ENCODE measurements around the gene GRK1.

GRK1 gene

GRCh38 chr13:113648216-113648610 is 18.8 kb upstream of the GRK1 start:
- H3K36me3 ChIP-seq (ENCODE audit: low read length), result no peaks in the 10 kb centered on the region
- no peak overlapping the region for H3K4me3 ChIP-seq (ENCODE audit: insufficient read depth, low read length, poor library complexity, severe bottlenecking)
- no peak overlapping the region for H3K9ac ChIP-seq (ENCODE audit: low read length)
- peaks cover 8% of the 10 kb centered on the region; the same call in 1 of the 2 replicates for H3F3A ChIP-seq (ENCODE audit: insufficient read depth)
- no peaks in the 10 kb centered on the region for H3K27me3 ChIP-seq (ENCODE audit: low read length)
- no peak for TF ChIP-seq CTCF (IDR thresholded peaks at IDR 0.05; ENCODE audit: insufficient read depth, low read length, poor library complexity, severe bottlenecking)
- TF ChIP-seq EZH2phosphoT487 (conservative IDR thresholded peaks at IDR 0.05; ENCODE audit: low read length), result no peak
- no peaks in the 10 kb centered on the region for H3K79me2 ChIP-seq (ENCODE audit: insufficient read depth, low read length)
- no peaks in the 10 kb centered on the region for H3K9me2 ChIP-seq (replicated peaks; ENCODE audit: insufficient read depth, low read length)
- H4K20me1 ChIP-seq (ENCODE audit: low read depth, low read length), result no peaks in the 10 kb centered on the region
- H3K9me3 ChIP-seq (ENCODE audit: insufficient read depth, low read length), result no peaks in the 10 kb centered on the region
- no peak overlapping the region for H3K4me2 ChIP-seq (ENCODE audit: low read depth, low read length, poor library complexity, severe bottlenecking)
- no peak overlapping the region for H3K27ac ChIP-seq (ENCODE audit: low read depth, low read length)
- no peak overlapping the region for H2AFZ ChIP-seq (ENCODE audit: low read depth, low read length, severe bottlenecking)

- no peaks in the 10 kb centered on the region for H3K27me3 ChIP-seq (ENCODE audit: low read length)
- H4K20me1 ChIP-seq (ENCODE audit: low read depth, low read length), result no peaks in the 10 kb centered on the region
- H3K9ac ChIP-seq (ENCODE audit: low read length), result no peak overlapping the region
- no peaks in the 10 kb centered on the region for H3K9me2 ChIP-seq (replicated peaks; ENCODE audit: insufficient read depth, low read length)
- H3K4me2 ChIP-seq (ENCODE audit: low read depth, low read length, poor library complexity, severe bottlenecking), result no peak overlapping the region
- TF ChIP-seq EZH2phosphoT487 (conservative IDR thresholded peaks at IDR 0.05; ENCODE audit: low read length) (no peak), CTCF (IDR thresholded peaks at IDR 0.05; ENCODE audit: insufficient read depth, low read length, poor library complexity, severe bottlenecking) (no peak)
- no peaks in the 10 kb centered on the region for H3K79me2 ChIP-seq (ENCODE audit: insufficient read depth, low read length)
- no peak overlapping the region for H2AFZ ChIP-seq (ENCODE audit: low read depth, low read length, severe bottlenecking)
- peaks cover 4% of the 10 kb centered on the region; the same call in 1 of the 2 replicates for H3F3A ChIP-seq (ENCODE audit: insufficient read depth)
- H3K4me3 ChIP-seq (ENCODE audit: insufficient read depth, low read length, poor library complexity, severe bottlenecking), result no peak overlapping the region
- H3K36me3 ChIP-seq (ENCODE audit: low read length), result no peaks in the 10 kb centered on the region
- H3K27ac ChIP-seq (ENCODE audit: low read depth, low read length), result no peak overlapping the region
- H3K9me3 ChIP-seq (ENCODE audit: insufficient read depth, low read length), result no peaks in the 10 kb centered on the region
These were observed 17.8 kb upstream of the GRK1 start for GRCh38 chr13:113649212-113649611.

- no peaks in the 10 kb centered on the region; the same call in 1 of the 2 replicates for H3F3A ChIP-seq (ENCODE audit: insufficient read depth)
- H3K4me2 ChIP-seq (ENCODE audit: low read depth, low read length, poor library complexity, severe bottlenecking), result no peak overlapping the region
- H3K4me3 ChIP-seq (ENCODE audit: insufficient read depth, low read length, poor library complexity, severe bottlenecking), result no peak overlapping the region
- H3K36me3 ChIP-seq (ENCODE audit: low read length), result no peaks in the 10 kb centered on the region
- no peak for TF ChIP-seq EZH2phosphoT487 (conservative IDR thresholded peaks at IDR 0.05; ENCODE audit: low read length)
- no peak for TF ChIP-seq CTCF (IDR thresholded peaks at IDR 0.05; ENCODE audit: insufficient read depth, low read length, poor library complexity, severe bottlenecking)
- H3K9me3 ChIP-seq (ENCODE audit: insufficient read depth, low read length), result no peaks in the 10 kb centered on the region
- H4K20me1 ChIP-seq (ENCODE audit: low read depth, low read length), result no peaks in the 10 kb centered on the region
- no peaks in the 10 kb centered on the region for H3K9me2 ChIP-seq (replicated peaks; ENCODE audit: insufficient read depth, low read length)
- H3K9ac ChIP-seq (ENCODE audit: low read length), result no peak overlapping the region
- H3K79me2 ChIP-seq (ENCODE audit: insufficient read depth, low read length), result no peaks in the 10 kb centered on the region
- H3K27me3 ChIP-seq (ENCODE audit: low read length), result no peaks in the 10 kb centered on the region
- no peak overlapping the region for H2AFZ ChIP-seq (ENCODE audit: low read depth, low read length, severe bottlenecking)
- H3K27ac ChIP-seq (ENCODE audit: low read depth, low read length), result no peak overlapping the region
These were observed 16.7 kb upstream of the GRK1 start for GRCh38 chr13:113650275-113650674.

All from SU-DHL-6 (cell line).